GM19372 (cell line): Measurements from ENCODE around the gene GPR89B.
"Not testable (repeated sequence)": the region's sequence is repeated elsewhere in the genome, so short reads cannot be mapped to it uniquely, and the experiment has no call there.

Source experiments
- ATAC-seq: cut with Tn5 transposase; IDR thresholded peaks from one replicate; pipeline ENCODE4 v1.9.1; 2021; ENCODE audit warnings: mild to moderate bottlenecking, low read depth, moderate library complexity; ENCODE audit not compliant: unreplicated experiment

The GPR89B gene

GRCh38 chr1:148024918-148025317 lies 96.7 kb downstream of the GPR89B start:
- not testable (repeated sequence) for ATAC-seq

GRCh38 chr1:148027004-148027403 lies 98.8 kb downstream of the GPR89B start:
- ATAC-seq, result not testable (repeated sequence)

DNA sequence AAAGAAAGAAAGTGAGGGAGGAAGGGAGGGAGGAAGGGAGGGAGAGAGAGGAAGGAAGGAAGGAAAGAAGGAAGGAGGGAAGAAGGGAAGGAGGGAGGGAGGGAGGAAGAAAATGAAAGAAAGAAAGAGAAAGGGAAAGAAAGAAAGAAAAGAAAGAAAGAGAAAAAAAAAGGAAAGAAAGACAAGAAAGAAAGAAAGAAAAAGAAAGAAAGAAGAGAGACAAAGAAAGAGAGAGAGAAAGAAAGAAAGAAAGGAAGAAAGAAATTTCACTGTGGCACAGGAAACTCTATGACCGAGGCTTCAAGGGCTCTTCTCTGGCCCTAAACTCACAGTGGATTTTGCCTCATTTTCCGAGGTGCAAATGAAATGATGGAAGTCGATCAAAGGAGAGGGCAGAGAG lies 104.0 kb downstream of the GPR89B start:
- not testable (repeated sequence) for ATAC-seq

- not testable (repeated sequence) for ATAC-seq
Measured at GRCh38 chr1:148032690-148033089, 104.5 kb downstream of the GPR89B start.

DNA sequence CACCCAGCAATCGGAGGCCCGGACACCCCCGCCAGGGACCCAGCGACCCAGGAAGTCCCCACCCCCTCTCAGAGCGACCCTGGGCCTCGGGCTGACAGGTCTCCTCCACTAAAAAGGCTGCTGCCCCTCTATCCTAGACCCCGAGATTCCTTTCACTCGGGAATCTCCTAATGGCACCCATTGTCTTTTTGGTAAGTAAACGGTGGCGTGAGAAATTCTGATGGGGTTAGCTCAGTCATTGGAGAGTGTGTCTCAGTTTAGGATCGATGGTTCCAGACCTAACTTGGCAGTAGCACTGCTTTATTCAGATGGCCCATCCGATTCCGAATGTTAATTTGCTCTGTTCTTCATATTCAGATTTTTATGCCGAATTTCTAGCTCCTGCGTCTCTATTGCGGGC lies 104.9 kb downstream of the GPR89B start:
- not testable (repeated sequence) for ATAC-seq

DNA sequence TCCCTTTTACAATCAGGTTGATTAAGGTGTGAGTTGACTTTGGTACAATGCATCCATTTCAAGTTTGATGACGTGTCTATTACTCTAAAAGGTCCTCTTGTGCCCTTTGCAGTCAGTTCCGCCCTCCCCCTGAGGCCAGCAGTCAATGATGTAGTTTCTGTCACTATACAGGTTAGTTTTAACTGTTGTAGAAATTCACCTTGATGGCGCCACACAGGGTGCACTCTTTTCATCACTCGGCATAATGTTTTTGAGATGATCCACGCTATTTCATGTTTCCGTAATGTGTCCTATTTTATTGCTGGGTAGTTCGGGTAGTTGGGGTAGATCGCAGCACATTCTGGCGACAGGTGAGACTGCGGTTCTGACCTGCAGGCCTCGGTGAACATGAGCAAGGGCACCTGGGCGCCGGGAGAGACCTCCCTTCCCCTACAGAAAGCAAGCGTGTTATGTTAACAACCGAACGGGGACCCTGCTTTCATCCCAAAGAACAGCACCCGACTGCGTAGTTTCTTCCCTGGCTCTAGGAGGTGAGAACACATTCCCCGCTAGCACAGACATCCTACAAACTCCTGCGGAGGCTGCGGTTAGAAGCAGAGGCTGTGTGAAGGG lies 109.7 kb downstream of the GPR89B start:
- ATAC-seq, result peak; percentile 21

DNA sequence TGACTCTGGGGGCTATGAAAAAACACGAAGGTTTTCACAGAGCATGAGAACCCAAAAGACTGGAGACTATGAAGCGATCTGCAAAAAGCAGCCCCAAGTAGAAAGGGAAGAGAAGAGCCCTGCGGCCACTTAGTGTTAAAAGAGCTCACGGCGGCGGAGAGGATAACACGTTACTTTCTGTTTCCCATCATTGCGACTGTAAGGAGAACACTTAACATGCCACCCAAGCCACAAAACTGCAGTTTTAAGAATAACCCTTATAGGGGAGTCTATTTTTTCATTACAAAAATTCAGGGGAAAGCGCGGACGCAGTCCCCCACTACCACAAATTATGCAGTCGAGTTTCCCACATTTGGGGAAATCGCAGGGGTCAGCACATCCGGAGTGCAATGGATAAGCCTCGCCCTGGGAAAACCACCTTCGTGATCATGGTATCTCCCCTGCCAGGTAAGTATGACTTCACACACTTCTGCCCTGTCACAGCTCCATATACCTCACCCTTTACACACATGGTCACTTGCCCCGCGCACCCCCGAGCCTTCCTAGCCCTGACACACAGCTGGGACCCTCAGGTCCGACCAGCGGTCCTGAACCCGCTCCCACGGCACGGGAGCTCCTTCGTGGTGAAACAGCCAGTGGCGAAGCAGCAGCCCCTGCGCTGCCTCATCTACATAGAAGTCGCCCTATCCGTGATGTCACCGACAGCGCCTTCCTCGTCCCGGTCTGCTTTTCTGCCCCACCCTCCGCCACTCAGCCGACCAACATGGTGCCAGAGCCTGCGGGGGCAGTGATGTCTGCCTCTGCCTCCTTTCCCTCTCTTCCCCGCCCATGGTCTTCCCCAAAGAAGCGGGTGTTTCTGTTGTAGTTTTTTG lies 110.5 kb downstream of the GPR89B start:
- peak; percentile 78 for ATAC-seq
